Measurements from ENCODE around the gene EFHD1.
"Not testable (repeated sequence)": the region's sequence is repeated elsewhere in the genome, so short reads cannot be mapped to it uniquely, and the experiment has no call there.

Gene EFHD1

DNA sequence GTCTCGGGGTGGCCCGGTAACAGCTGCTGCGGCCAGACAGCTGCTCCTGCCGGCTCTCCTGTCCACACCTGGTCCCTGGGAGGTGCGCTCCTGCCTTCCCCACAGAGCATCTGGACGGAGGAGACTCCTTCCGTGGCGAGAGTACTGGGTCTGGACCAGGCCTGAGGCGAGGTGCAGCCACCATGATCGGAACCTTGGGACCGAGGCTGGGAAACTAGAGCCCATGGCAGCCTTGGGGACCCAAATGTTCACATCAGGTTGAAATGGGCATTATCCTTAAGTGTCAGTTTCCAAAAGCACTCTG is 64.4 kb downstream of the EFHD1 start:
- DNase-seq, result no peak

DNA sequence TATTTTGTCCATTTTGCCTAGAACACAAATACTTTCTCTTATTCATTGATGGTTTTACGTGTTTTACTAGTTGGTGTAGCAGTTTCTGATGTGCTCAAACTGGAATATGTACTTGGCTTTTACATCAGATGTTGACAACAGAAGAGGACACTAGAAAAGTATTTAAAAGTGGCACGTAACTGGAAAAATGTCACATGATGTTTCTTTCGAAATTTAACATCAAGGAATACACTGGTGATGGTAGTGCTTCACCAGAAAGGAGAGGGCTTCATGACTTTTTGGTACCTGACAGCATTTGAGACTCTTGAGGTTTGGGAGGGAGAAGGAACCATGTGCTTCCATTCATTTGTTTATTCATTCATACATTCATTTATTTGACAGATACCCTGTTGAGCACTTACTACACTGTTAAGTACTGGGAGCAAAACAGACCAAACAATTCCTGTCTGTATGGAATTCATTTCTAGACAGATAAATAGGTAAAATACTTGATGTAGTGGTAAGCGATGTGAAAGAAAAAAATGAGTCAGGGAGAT is 65.2 kb downstream of the EFHD1 start:
- DNase-seq, result no peak

- no peak for DNase-seq
Measured at GRCh38 chr2:232699110-232699509, 65.7 kb downstream of the EFHD1 start.

DNA sequence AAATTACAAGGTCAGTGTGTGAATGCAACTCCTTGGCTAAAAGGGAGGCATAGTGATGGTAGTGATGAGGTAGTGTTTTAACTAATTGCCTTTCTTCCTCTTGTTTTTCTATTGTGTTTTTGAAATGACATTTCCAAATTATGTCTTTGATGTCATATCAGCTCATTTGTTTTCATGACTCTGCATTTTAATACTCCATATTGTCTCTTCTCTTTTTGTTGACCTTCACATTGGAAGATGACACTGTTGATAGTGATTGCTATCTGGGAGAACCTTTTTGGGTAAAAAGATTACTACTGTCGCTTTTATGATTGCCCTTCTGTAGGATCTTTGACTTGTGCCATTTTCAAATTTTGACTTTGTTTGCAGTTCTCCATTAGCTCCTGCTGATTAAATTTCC is 66.8 kb downstream of the EFHD1 start:
- no peak for DNase-seq

DNA sequence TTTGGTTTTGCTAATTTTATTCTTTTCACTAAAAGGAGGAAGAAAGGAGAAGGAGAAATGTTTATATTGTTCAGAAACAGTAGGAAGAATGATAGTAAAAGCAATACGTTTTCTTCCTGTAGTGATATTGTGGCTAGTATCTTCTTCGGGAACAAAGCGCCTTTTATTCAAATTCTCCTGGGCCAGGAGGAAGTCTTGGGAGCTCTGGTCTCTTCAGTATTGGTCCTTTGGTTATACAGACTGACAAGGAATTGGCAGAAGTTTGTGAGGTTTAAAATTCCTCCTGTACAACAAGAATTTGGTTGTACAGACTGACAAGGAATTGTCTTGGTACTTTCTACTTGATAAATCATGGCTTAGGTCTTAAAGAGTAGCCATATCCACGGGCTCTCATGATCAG is 73.7 kb downstream of the EFHD1 start:
- no peak for DNase-seq

DNA sequence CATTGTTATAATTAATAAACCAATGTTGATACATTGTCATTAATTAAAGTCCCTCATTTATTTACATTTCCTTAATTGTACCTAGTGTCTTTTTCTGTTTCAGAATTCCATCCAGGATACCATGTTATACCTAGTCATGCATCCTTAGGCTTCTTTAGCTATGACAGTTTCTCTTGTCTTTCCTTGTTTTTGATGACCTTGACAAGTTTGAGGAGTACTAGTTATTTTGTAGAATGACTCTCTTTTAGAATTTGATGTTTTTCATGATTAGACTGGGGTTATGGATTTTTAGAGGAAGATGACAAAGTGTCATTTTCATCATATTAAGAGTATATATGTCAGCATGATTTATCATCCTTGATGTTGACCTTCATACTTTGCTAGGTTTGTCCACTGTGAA is 80.1 kb downstream of the EFHD1 start:
- DNase-seq, result no peak

GRCh38 chr2:232714969-232715368 is 81.6 kb downstream of the EFHD1 start:
- DNase-seq, result no peak

- not testable (repeated sequence) for DNase-seq
Measured at GRCh38 chr2:232720056-232720455, 86.7 kb downstream of the EFHD1 start.

GRCh38 chr2:232721261-232721660 is 87.9 kb downstream of the EFHD1 start:
- DNase-seq, result no peak

GRCh38 chr2:232721882-232722281 is 88.5 kb downstream of the EFHD1 start:
- no peak for DNase-seq

DNA sequence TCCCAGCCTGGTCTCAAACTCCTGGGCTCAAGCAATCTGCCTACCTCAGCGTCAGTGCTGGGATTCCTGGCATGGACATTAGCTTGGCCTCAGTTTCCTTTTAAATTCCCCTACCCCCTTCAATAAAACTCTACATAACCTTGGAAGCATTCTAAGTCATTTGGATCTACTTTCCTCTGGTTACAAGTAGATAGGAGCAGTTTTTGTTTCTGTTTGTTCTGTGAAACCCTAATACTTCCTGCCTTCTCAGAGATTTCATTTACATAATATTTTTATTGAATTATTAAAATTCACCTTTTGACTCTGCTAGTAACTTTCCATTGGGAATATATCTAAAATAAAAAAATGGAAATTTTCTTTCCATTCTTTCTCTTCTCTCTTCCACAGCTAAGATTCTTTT is 89.6 kb downstream of the EFHD1 start:
- no peak for DNase-seq

DNA sequence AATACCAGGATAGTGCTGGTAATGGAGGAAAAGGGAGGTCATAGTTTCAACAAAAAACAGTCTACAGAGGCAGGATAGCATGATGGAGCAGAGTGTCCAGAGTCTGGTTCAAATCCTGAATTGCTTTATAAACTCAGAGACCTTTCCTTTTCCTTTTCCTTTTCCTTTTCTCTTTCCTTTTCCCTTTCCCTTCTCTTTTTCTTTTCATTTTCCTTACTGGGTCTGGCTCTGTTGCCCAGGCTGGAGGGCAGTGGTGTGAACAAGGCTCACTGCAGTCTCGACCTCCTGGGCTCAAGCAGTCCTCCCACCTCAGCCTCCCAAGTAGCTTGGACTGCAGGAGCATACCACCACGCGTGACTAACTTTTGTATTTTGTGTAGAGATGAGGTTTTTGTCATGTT is 95.4 kb downstream of the EFHD1 start:
- DNase-seq, result no peak

- no peak for DNase-seq
Measured at GRCh38 chr2:232731470-232731869, 98.1 kb downstream of the EFHD1 start.
